ENCODE data around the gene KRT2. TPM values are rescaled to one million over a fixed set of nuclear protein-coding genes. Genes with fewer than 3 reads are reported as not detected.

KRT2 gene
- total RNA-seq, 1 donor from 2014 or later, result not detected

DNA sequence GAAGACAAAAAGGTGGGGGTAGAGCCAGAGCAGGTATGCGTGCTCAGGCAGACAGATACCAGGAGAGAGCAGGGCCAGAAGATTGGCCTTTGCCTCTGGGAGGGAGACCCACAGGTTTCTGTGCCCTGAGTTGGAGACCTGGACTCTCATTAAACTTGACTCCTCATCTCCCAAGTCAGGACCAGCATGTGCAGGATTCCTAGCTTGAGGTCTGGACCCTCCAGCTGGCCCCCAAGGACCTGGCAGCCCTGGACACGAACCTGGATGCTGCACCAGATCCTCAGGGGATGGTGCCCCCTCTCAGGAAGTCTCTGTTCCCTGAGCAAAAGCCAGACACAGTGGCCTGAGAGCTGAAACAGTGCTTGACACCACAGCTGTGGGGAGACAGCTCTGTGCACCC is 23.2 kb downstream of the KRT2 start:
- H3K36me3 ChIP-seq, result no peaks in the 10 kb centered on the region
- H3K4me3 ChIP-seq, result no peak overlapping the region
- intact Hi-C loops (cut with micrococcal nuclease), result no loop called here
- no peaks in the 10 kb centered on the region for H3K4me1 ChIP-seq
- TF ChIP-seq CTCF (IDR thresholded peaks at IDR 0.05; ENCODE audit: borderline replicate concordance), result no peak
- no peak overlapping the region for H3K27ac ChIP-seq (replicated peaks)
- H3K9me3 ChIP-seq (replicated peaks), result no peaks in the 10 kb centered on the region
- no peak for DNase-seq
- H3K27me3 ChIP-seq (ENCODE audit: low read depth), result peaks cover 32% of the 10 kb centered on the region

GRCh38 chr12:52628111-52628507 is 23.9 kb downstream of the KRT2 start:
- Histone ChIP-seq H3K27me3 (ENCODE audit: low read depth) (peaks cover 33% of the 10 kb centered on the region), H3K36me3 (no peaks in the 10 kb centered on the region), H3K9me3 (replicated peaks) (no peaks in the 10 kb centered on the region), H3K4me3 (no peak overlapping the region), H3K4me1 (no peaks in the 10 kb centered on the region), H3K27ac (replicated peaks) (no peak overlapping the region)
- intact Hi-C loops (cut with micrococcal nuclease), result no loop called here
- no peak for DNase-seq
- no peak for TF ChIP-seq CTCF (IDR thresholded peaks at IDR 0.05; ENCODE audit: borderline replicate concordance)

GRCh38 chr12:52627395-52628110 is 24.5 kb downstream of the KRT2 start:
- Histone ChIP-seq H3K4me1 (no peaks in the 10 kb centered on the region), H3K4me3 (no peak overlapping the region), H3K27me3 (ENCODE audit: low read depth) (peaks cover 35% of the 10 kb centered on the region), H3K27ac (replicated peaks) (no peak overlapping the region), H3K36me3 (no peaks in the 10 kb centered on the region), H3K9me3 (replicated peaks) (no peaks in the 10 kb centered on the region)
- DNase-seq, result no peak
- no peak for TF ChIP-seq CTCF (IDR thresholded peaks at IDR 0.05; ENCODE audit: borderline replicate concordance)
- intact Hi-C loops (cut with micrococcal nuclease), result no loop called here

- Histone ChIP-seq H3K9me3 (replicated peaks) (no peaks in the 10 kb centered on the region), H3K4me3 (no peak overlapping the region), H3K27ac (replicated peaks) (no peak overlapping the region), H3K4me1 (no peaks in the 10 kb centered on the region), H3K36me3 (no peaks in the 10 kb centered on the region), H3K27me3 (ENCODE audit: low read depth) (peaks cover 43% of the 10 kb centered on the region)
- no peak for DNase-seq
- intact Hi-C loops (cut with micrococcal nuclease), result no loop called here
- no peak for TF ChIP-seq CTCF (IDR thresholded peaks at IDR 0.05; ENCODE audit: borderline replicate concordance)
Observed at GRCh38 chr12:52622349-52622748, 29.7 kb downstream of the KRT2 start.

GRCh38 chr12:52618866-52619265 is 33.1 kb downstream of the KRT2 start:
- H3K4me3 ChIP-seq, result no peak overlapping the region
- no peak overlapping the region for H3K27ac ChIP-seq (replicated peaks)
- H3K27me3 ChIP-seq (ENCODE audit: low read depth), result peaks cover 56% of the 10 kb centered on the region
- no peaks in the 10 kb centered on the region for H3K9me3 ChIP-seq (replicated peaks)
- intact Hi-C loops (cut with micrococcal nuclease), result no loop called here
- no peak for DNase-seq
- H3K4me1 ChIP-seq, result no peaks in the 10 kb centered on the region
- H3K36me3 ChIP-seq, result no peaks in the 10 kb centered on the region
- TF ChIP-seq CTCF (IDR thresholded peaks at IDR 0.05; ENCODE audit: borderline replicate concordance), result no peak
